Measurements from ENCODE around the gene TUBB. TPM values are rescaled to one million over a fixed set of nuclear protein-coding genes. Genes with fewer than 3 reads are reported as not detected.

The TUBB gene
- total and polyA plus RNA-seq, 7 donors = 136 to 487 (median 199) TPM

DNA sequence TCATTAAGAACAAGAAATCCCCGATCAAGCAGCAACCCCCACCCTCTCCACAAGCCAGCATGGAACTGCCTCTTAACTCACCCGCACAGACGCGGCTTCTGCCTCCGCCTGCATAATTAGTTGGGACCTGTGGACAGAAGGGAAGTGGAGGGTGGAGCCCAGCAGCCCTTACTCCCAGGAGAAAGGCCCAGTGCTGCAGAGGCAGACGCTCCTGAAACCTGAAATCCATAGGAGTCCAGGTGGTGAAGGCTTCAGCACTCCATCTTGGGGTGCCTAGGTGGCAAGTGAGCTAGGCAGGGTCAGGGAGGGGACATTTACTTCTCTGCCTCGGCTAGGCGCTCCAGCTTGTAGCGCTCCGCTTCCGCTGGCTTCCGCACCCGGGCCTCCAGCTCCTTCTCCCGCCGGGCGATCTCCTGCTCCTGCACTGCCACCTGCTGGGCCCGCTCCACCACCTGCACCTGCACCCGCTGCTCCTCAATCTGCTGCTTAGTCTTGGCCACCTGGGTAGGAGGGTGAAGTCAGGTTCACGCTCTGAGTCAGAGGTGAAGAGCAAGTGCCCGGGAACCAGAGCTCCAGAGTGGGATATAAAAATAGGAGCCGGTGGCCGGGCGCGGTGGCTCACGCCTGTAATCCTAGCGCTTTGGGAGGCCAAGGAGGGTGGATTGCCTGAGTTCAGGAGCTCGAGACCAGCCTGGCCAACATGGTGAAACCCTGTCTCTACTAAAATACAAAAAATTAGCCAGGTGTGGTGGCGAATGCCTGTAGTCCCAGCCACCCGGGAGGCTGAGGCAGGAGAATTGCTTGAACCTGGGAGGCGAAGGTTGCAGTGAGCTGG lies 10.7 kb downstream of the TUBB start:
- no peaks in the 10 kb centered on the region for H3K9me3 ChIP-seq
- no peaks in the 10 kb centered on the region for H3K4me1 ChIP-seq
- WGBS, 3 donors = 56 to 62% (median 62%) methylated on average over 30 of the region's 30 CpGs
- intact Hi-C loops (cut with DNase I) = no loop called here
- no peaks in the 10 kb centered on the region for H3K27me3 ChIP-seq (ENCODE audit: insufficient read depth in 3 of 3, low read length in 2 of 3)
- ATAC-seq = peak; percentile 47 to 71 (median 60)
- peak; percentile 49 to 80 for DNase-seq
- H3K36me3 ChIP-seq (ENCODE audit: insufficient read depth in 1 of 2, low read depth in 1 of 2) = peaks cover 16 to 97% of the 10 kb centered on the region in 2 donors
- no peak overlapping the region for H3K27ac ChIP-seq
- no peak overlapping the region for H3K4me3 ChIP-seq
- TF ChIP-seq, protein P1, sequence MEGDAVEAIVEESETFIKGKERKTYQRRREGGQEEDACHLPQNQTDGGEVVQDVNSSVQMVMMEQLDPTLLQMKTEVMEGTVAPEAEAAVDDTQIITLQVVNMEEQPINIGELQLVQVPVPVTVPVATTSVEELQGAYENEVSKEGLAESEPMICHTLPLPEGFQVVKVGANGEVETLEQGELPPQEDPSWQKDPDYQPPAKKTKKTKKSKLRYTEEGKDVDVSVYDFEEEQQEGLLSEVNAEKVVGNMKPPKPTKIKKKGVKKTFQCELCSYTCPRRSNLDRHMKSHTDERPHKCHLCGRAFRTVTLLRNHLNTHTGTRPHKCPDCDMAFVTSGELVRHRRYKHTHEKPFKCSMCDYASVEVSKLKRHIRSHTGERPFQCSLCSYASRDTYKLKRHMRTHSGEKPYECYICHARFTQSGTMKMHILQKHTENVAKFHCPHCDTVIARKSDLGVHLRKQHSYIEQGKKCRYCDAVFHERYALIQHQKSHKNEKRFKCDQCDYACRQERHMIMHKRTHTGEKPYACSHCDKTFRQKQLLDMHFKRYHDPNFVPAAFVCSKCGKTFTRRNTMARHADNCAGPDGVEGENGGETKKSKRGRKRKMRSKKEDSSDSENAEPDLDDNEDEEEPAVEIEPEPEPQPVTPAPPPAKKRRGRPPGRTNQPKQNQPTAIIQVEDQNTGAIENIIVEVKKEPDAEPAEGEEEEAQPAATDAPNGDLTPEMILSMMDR (IDR thresholded peaks at IDR 0.05) = peak; percentile 41

DNA sequence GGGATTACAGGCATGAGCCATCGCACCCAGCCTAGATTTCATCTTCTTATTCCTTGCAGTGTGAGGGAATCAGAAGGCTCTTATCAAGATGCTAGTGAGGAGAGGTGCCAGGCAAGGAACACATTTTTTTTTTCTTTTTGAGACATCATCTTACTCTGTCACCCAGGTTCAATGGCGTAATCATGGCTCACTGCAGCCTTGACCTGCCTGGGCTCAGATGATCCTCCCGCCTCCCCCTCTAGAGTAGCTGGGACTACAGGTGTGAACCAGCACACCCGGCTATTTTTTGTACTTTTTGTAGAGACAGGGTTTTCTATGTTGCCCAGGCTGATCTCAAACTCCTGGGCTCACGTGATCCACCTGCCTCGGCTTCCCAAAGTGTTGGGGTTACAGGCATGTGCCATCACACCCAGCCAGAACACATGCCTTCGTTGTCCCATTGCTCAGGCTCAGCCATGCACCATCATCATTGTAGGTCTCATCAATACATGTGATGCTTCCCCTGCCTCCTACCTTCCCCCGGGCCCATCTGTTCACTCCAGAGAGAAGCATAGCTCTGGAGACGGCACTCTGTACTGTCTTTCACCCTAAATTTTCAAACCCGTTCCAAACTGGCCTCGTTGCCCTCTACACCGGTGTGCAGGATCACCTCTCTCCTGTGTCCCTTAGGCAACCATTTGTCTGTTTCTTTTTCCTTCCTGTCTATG lies 12.2 kb downstream of the TUBB start:
- WGBS, 3 donors = 90 to 93% (median 93%) methylated on average over 12 of the region's 12 CpGs
- H3K27ac ChIP-seq = no peak overlapping the region
- peaks cover 16 to 98% of the 10 kb centered on the region in 2 donors for H3K36me3 ChIP-seq (ENCODE audit: insufficient read depth in 1 of 2, low read depth in 1 of 2)
- intact Hi-C loops (cut with DNase I) = no loop called here
- no peaks in the 10 kb centered on the region for H3K4me1 ChIP-seq
- H3K9me3 ChIP-seq = no peaks in the 10 kb centered on the region
- no peak overlapping the region for H3K4me3 ChIP-seq
- TF ChIP-seq, protein P1 (IDR thresholded peaks at IDR 0.05) = no peak
- no peaks in the 10 kb centered on the region for H3K27me3 ChIP-seq (ENCODE audit: insufficient read depth in 3 of 3, low read length in 2 of 3)
- DNase-seq (no peak), ATAC-seq (no peak)

DNA sequence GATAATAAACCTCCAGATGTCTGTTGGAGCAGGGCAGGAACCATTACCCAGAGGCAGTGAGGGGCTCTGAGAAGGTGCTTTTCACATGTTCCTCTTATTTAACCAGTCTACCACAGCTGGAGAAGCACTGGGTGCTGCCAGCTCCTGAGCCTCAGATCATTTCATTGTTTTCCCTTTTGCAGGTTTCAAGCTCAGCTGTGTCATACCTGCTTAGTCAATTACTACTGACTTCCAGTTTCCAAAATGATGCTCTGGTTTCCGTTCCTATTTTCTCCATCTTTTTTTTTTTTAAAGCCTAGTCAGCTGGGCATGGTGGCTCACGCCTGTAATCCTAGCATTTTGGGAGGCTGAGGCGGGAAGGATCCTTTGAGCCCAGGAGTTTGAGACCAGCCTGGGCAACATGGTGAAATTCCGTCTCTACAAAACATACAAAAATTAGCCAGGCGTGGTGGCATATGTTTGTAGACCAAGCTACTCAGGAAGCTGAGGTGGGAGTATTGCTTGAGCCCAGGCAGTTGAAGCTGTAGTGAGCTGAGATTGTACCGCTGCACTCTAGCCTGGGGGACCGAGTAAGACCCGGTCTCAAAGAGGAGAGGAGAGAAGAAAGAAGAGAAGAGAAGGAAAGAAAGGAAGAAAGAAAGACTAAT lies 15.6 kb downstream of the TUBB start:
- H3K4me3 ChIP-seq = no peak overlapping the region
- H3K9me3 ChIP-seq = no peaks in the 10 kb centered on the region
- ATAC-seq (no peak), DNase-seq (no peak)
- H3K27me3 ChIP-seq (ENCODE audit: insufficient read depth in 3 of 3, low read length in 2 of 3) = no peaks in the 10 kb centered on the region
- TF ChIP-seq, protein P1 (IDR thresholded peaks at IDR 0.05) = no peak
- intact Hi-C loops (cut with DNase I) = no loop called here
- H3K27ac ChIP-seq = no peak overlapping the region
- H3K4me1 ChIP-seq = peaks cover 12% of the 10 kb centered on the region
- H3K36me3 ChIP-seq (ENCODE audit: insufficient read depth in 1 of 2, low read depth in 1 of 2) = peaks cover 6 to 98% of the 10 kb centered on the region in 2 donors
- WGBS, 3 donors = 86 to 92% (median 87%) methylated on average over 8 of the region's 8 CpGs

DNA sequence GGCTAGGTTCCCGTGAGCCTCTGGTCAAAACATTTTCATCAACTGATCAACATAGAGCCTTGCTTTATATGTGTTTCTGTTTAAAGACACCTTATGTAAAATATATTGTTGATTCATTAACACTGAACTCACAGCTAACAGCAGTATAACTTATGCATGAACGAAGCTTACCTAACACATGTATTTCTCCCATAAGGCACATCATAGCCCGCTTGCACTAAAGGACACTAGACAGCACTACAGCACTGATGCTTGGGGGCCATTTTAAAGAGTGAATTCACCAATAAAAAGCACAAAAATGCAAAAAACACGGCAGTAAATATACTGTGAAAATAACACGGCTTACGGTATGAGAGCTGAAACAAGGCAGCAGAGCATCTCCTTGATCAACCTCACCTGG lies 18.4 kb downstream of the TUBB start:
- WGBS, 3 donors = 81 to 92% (median 88%) methylated on average over 6 of the region's 6 CpGs
- Histone ChIP-seq H3K27me3 (ENCODE audit: insufficient read depth in 3 of 3, low read length in 2 of 3) (no peaks in the 10 kb centered on the region), H3K9me3 (no peaks in the 10 kb centered on the region), H3K27ac (no peak overlapping the region), H3K36me3 (ENCODE audit: insufficient read depth in 1 of 2, low read depth in 1 of 2) (peaks cover 4 to 80% of the 10 kb centered on the region in 2 donors), H3K4me1 (peaks cover 19% of the 10 kb centered on the region), H3K4me3 (no peak overlapping the region)
- intact Hi-C loops (cut with DNase I) = loop anchor here in 1 of 2 donors (1.0 kb wide), 1 partner anchor 13 kb away; no protein-coding TSS in a partner anchor
- no peak for DNase-seq
- no peak for ATAC-seq
- TF ChIP-seq, protein P1 (IDR thresholded peaks at IDR 0.05) = no peak
